H1 (cell line): Measurements from ENCODE around the gene TMEM151A. TPM values are rescaled to one million over a fixed set of nuclear protein-coding genes. Genes with fewer than 3 reads are reported as not detected.

ENCODE experiments used
- CEBPB ChIP-seq: IDR thresholded peaks from 2 replicates; pipeline ENCODE4 v1.6.1; 2012; ENCODE audit warnings: low read depth, low read length
- JUN ChIP-seq: IDR thresholded peaks from 2 replicates; pipeline ENCODE4 v1.6.1; 2011; ENCODE audit warnings: low read depth, mild to moderate bottlenecking, improper control_type of control experiment, low read length
- KDM1A ChIP-seq: fragments of 200-600, 300-600 bp; sonication (generic); IDR thresholded peaks from 2 replicates; pipeline ENCODE4 v1.7.1; 2016; ENCODE audit warnings: mild to moderate bottlenecking, low read length, borderline replicate concordance
- PHF8 ChIP-seq: fragments of 200-600 bp; sonication (generic); conservative IDR thresholded peaks from 2 replicates; pipeline ENCODE4 v1.7.1; 2012; ENCODE audit warnings: low read depth, mild to moderate bottlenecking, inconsistent platforms, low read length, moderate library complexity
- TAF7 ChIP-seq: optimal IDR thresholded peaks from 2 replicates; pipeline ENCODE3; 2011; ENCODE audit warnings: low read depth, mild to moderate bottlenecking, inconsistent platforms, low read length, moderate library complexity, borderline replicate concordance
- TBP ChIP-seq: IDR thresholded peaks from 2 replicates; pipeline ENCODE4 v1.6.1; 2011; ENCODE audit warnings: low read depth, low read length, improper control_type of control experiment
- polyA plus RNA-seq, 7 experiments: library from polyadenylated mRNA; depleted of rRNA in 3 of 7; stranded (reverse) in 5 of 7; unstranded in 2 of 7; fragments of >200 nt in 5 of 7; fragments of 200-250 nt in 2 of 7; gene quantifications; 1 replicate in 5 of 7; 2 replicates in 1 of 7; 4 replicates in 1 of 7; pipeline versions ENCODE4 v1.2.1 to v1.2.3, GENCODE V29; 2011 to 2013; ENCODE audit warnings: missing spikeins in 2 of 7, mixed read lengths in 2 of 7
- total RNA-seq: library from RNA; stranded (reverse); fragmentation: NEBNext Ultra II Directional; extraction: Animal tissue kit (Norgen Biotek cat#: 25700); gene quantifications from 2 replicates; pipeline ENCODE4 v1.2.1, GENCODE V29; 2021
- TF ChIP-seq, protein P1 (sequence below): IDR thresholded peaks from 2 replicates; pipeline ENCODE4 v1.6.1; 2012; ENCODE audit warnings: low read length, inconsistent platforms
- TF ChIP-seq, protein P2 (sequence below): fragments of 300-600 bp; sonication (generic); IDR thresholded peaks from 2 replicates; pipeline ENCODE4 v1.7.1; 2012; ENCODE audit warnings: low read length, moderate library complexity, mild to moderate bottlenecking, inconsistent platforms; ENCODE audit not compliant: insufficient replicate concordance
- TF ChIP-seq, protein P3 (sequence below): IDR thresholded peaks from 2 replicates; pipeline ENCODE4 v1.6.1; 2012; ENCODE audit warnings: inconsistent platforms

Gene TMEM151A
- total and polyA plus RNA-seq, 2 of the 8 experiments (the other 6 are each of a cell fraction or from before 2014, with no cell fraction given), result 3.2 TPM

DNA sequence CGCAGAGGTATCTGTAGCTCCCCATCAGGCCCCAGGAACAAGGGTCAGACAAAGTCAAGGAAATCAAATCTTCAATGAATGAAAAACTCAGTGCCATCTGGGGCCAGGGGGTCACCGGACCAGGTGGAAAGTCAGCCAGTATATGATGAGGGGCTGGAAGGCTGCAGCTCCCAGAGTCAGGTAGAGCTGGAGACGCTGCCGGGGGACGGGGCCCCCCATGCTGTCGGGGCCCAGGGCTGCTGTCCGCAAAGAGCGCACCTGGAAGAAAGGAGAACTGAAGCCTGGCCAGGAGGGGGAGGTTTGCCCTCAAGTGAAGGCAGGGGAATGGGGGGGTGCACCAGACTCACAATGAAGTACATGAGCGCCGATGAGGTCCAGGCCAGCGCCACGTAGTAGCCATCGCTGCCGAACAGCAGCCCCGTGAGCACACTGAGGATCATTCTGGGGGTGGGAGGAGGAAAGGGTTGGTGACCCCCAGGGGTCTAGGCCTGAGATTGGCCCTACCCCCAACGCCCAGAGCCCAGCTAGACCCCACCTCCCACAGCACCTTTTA, 7.1 kb upstream of the TMEM151A start (continued):
- TF ChIP-seq, protein P1, sequence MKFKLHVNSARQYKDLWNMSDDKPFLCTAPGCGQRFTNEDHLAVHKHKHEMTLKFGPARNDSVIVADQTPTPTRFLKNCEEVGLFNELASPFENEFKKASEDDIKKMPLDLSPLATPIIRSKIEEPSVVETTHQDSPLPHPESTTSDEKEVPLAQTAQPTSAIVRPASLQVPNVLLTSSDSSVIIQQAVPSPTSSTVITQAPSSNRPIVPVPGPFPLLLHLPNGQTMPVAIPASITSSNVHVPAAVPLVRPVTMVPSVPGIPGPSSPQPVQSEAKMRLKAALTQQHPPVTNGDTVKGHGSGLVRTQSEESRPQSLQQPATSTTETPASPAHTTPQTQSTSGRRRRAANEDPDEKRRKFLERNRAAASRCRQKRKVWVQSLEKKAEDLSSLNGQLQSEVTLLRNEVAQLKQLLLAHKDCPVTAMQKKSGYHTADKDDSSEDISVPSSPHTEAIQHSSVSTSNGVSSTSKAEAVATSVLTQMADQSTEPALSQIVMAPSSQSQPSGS, result no peak
- no peak for TF ChIP-seq CEBPB
- TF ChIP-seq, protein P2, sequence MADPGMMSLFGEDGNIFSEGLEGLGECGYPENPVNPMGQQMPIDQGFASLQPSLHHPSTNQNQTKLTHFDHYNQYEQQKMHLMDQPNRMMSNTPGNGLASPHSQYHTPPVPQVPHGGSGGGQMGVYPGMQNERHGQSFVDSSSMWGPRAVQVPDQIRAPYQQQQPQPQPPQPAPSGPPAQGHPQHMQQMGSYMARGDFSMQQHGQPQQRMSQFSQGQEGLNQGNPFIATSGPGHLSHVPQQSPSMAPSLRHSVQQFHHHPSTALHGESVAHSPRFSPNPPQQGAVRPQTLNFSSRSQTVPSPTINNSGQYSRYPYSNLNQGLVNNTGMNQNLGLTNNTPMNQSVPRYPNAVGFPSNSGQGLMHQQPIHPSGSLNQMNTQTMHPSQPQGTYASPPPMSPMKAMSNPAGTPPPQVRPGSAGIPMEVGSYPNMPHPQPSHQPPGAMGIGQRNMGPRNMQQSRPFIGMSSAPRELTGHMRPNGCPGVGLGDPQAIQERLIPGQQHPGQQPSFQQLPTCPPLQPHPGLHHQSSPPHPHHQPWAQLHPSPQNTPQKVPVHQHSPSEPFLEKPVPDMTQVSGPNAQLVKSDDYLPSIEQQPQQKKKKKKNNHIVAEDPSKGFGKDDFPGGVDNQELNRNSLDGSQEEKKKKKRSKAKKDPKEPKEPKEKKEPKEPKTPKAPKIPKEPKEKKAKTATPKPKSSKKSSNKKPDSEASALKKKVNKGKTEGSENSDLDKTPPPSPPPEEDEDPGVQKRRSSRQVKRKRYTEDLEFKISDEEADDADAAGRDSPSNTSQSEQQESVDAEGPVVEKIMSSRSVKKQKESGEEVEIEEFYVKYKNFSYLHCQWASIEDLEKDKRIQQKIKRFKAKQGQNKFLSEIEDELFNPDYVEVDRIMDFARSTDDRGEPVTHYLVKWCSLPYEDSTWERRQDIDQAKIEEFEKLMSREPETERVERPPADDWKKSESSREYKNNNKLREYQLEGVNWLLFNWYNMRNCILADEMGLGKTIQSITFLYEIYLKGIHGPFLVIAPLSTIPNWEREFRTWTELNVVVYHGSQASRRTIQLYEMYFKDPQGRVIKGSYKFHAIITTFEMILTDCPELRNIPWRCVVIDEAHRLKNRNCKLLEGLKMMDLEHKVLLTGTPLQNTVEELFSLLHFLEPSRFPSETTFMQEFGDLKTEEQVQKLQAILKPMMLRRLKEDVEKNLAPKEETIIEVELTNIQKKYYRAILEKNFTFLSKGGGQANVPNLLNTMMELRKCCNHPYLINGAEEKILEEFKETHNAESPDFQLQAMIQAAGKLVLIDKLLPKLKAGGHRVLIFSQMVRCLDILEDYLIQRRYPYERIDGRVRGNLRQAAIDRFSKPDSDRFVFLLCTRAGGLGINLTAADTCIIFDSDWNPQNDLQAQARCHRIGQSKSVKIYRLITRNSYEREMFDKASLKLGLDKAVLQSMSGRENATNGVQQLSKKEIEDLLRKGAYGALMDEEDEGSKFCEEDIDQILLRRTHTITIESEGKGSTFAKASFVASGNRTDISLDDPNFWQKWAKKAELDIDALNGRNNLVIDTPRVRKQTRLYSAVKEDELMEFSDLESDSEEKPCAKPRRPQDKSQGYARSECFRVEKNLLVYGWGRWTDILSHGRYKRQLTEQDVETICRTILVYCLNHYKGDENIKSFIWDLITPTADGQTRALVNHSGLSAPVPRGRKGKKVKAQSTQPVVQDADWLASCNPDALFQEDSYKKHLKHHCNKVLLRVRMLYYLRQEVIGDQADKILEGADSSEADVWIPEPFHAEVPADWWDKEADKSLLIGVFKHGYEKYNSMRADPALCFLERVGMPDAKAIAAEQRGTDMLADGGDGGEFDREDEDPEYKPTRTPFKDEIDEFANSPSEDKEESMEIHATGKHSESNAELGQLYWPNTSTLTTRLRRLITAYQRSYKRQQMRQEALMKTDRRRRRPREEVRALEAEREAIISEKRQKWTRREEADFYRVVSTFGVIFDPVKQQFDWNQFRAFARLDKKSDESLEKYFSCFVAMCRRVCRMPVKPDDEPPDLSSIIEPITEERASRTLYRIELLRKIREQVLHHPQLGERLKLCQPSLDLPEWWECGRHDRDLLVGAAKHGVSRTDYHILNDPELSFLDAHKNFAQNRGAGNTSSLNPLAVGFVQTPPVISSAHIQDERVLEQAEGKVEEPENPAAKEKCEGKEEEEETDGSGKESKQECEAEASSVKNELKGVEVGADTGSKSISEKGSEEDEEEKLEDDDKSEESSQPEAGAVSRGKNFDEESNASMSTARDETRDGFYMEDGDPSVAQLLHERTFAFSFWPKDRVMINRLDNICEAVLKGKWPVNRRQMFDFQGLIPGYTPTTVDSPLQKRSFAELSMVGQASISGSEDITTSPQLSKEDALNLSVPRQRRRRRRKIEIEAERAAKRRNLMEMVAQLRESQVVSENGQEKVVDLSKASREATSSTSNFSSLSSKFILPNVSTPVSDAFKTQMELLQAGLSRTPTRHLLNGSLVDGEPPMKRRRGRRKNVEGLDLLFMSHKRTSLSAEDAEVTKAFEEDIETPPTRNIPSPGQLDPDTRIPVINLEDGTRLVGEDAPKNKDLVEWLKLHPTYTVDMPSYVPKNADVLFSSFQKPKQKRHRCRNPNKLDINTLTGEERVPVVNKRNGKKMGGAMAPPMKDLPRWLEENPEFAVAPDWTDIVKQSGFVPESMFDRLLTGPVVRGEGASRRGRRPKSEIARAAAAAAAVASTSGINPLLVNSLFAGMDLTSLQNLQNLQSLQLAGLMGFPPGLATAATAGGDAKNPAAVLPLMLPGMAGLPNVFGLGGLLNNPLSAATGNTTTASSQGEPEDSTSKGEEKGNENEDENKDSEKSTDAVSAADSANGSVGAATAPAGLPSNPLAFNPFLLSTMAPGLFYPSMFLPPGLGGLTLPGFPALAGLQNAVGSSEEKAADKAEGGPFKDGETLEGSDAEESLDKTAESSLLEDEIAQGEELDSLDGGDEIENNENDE, result no peak
- no peak for TF ChIP-seq JUN
- TF ChIP-seq, protein P3, sequence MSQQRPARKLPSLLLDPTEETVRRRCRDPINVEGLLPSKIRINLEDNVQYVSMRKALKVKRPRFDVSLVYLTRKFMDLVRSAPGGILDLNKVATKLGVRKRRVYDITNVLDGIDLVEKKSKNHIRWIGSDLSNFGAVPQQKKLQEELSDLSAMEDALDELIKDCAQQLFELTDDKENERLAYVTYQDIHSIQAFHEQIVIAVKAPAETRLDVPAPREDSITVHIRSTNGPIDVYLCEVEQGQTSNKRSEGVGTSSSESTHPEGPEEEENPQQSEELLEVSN, result no peak
- TF ChIP-seq TBP, result no peak
- TF ChIP-seq KDM1A, result no peak
- no peak for TF ChIP-seq TAF7
- TF ChIP-seq PHF8, result no peak
